ENCODE measurements around the gene SETX.

Gene SETX

DNA sequence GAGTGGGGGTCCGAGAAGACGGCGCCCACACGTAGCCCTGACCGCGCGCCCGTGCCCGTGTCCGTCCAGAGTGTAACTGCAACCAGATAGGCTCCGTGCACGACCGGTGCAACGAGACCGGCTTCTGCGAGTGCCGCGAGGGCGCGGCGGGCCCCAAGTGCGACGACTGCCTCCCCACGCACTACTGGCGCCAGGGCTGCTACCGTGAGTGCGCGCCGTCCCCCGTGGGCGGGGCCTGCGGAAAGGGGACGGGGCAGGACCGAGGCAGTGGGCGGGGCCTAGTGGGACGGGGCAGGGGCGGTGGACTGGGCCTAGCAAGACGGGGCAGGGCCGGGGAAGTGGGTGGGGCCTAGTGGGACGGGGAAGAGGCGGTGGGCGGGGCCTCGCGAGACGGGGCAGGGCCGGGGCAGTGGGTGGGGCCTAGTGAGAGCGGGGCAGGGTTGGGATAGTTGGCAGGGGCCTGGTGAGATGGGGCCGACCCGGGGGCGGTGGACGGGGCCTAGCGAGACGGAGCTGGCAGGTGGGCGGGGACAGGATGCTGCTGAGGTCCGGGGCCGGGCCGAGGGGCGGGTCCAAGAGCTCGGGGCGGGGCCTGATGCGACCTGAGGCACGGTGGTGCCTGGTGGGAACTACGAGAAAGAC is 113.8 kb downstream of the SETX start:
- Mint-ChIP-seq H3K4me1 (peaks cover 38% of the 10 kb centered on the region), H3K4me3 (peak overlapping the region; percentile 97 to 98), H3K27ac (peak overlapping the region; percentile 72 to 81), H3K27me3 (peaks cover 50% of the 10 kb centered on the region), H3K9me3 (no peaks in the 10 kb centered on the region)
- ATAC-seq, result peak; percentile 93
- DNase-seq, result peak; percentile 99

DNA sequence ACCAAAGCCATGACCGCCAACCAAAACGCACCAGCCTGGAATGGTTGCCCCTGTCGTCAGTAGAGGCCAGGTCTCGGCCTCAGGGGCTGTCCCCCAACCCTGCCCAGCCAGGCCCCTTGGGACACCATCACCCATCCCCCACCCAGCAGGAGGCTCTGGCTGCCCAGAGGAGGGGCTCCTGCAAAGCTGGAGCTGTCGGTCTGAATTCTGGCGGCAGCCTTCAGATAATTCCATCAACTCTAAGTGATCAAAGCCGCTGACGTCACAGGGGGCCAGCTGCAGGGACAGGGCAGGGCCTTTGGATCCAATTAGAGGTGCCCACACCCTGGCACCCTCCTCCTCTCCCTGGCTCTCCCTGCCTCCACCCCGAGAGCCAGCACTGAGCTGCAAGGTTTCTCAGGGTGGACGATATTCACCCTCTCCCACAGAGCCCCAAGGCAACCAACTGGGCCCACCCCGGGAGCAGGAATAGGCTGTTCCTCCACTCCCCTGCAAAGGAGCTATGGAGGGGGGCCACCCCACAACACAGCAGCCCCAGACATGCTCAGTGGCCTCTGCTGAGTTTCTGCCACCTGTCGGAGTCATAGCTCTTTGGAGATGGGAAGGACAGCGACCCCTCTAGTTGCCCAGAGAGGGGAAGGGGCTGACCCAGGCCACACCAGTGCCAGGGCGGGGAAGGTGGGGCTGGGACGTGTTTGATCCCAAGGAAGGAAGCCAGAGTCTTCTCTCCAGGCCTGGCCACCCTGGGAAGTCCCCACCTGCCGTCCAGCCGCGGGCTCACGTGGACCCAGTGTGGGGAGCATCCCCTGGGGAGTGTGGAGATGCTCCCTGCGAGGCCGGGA is 114.6 kb downstream of the SETX start:
- H3K4me1 Mint-ChIP-seq, result peaks cover 43% of the 10 kb centered on the region
- DNase-seq (no peak), ATAC-seq (no peak)
- no peaks in the 10 kb centered on the region for H3K9me3 Mint-ChIP-seq
- no peak overlapping the region for H3K27ac Mint-ChIP-seq
- H3K27me3 Mint-ChIP-seq, result peaks cover 43% of the 10 kb centered on the region
- peak overlapping the region; percentile 46 to 57 for H3K4me3 Mint-ChIP-seq

DNA sequence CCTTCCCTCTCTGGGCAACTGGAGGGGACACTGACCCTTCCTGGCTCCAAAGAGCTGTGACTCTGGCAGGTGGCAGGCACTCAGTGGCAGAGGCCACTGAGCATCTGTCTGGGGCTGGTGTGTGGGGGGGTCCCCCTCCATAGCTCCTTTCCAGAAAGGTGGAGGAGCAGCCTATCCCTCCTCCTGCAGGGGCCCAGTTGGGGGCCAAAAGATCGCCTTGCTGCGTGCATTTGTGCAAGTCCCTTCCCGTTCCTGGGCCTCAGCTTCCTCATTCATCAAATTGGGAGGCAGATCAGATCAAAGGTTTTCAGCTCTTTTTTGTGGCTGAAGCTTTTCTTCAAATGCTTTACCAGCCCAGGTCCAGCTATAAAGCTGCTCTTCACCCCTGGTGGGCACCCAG is 115.3 kb downstream of the SETX start:
- no peak overlapping the region for H3K4me3 Mint-ChIP-seq
- H3K27me3 Mint-ChIP-seq, result peaks cover 37% of the 10 kb centered on the region
- H3K4me1 Mint-ChIP-seq, result peaks cover 43% of the 10 kb centered on the region

DNA sequence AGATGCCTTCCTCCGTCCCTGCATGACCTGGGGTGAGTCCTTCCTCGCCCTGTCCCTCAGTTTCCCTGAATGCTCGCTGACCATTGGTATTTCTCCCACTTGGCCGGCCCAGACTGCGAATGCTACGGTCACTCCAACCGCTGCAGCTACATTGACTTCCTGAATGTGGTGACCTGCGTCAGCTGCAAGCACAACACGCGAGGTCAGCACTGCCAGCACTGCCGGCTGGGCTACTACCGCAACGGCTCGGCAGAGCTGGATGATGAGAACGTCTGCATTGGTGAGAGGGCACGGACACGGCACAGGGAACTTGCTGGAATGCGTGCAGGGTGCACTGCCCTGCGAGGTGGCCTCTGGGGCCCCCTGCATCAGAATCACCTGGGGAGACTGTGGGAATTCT is 115.8 kb downstream of the SETX start:
- no peak overlapping the region for H3K27ac Mint-ChIP-seq
- DNase-seq (no peak), ATAC-seq (no peak)
- no peaks in the 10 kb centered on the region for H3K9me3 Mint-ChIP-seq
- H3K4me1 Mint-ChIP-seq, result peaks cover 43% of the 10 kb centered on the region
- H3K27me3 Mint-ChIP-seq, result peaks cover 32% of the 10 kb centered on the region
- H3K4me3 Mint-ChIP-seq, result no peak overlapping the region

More for the DNA sequence above, 115.3 kb downstream of the SETX start:
- ATAC-seq (no peak), DNase-seq (no peak)
- Mint-ChIP-seq H3K9me3 (no peaks in the 10 kb centered on the region), H3K27ac (no peak overlapping the region)

DNA sequence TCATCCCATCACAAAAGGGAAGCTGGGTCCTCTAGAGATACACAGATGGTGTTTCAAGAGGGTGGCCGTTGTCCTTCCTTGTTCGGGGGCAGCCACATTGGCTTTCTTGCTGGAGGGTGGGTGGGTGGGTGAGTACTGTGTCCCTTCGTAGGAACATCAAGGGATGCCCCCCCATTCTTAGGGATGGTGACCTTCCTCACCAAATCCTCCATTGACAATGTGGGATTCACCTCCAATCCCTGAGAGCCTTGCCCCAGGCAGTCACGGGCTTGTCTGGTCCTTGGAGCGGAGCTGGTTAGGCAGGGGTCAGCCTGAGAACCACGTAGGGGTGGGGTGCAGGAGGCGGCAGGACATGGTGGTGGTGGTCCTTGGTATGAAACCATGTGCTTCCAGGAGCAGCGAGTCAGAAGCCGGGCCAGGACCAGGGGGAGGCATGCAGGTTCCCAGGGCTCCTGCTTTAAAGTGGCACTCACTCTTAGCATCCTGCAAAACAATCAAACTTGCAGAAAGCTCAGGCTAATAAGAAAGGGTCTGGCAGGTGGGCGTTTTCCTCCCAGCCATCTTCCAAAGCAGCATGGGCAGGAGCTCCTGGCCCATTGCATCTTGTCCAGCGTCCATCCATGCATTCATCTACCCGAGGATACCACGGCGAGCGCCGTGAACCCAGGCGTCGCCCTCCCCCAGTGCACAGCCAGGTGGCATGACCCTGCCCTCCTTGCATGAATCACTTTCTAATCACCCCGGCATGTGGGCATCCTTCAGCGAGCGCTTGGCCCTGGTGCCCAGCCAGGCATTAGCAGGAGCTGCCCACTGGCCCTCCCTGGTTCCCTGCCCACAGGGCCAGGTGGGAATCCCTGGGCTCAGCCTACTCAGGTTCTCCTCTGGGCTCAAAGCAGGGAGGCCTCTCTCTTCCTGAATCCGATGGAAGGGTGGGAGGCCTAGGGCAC is 116.5 kb downstream of the SETX start:
- Mint-ChIP-seq H3K27me3 (peaks cover 26% of the 10 kb centered on the region), H3K4me3 (no peak overlapping the region), H3K4me1 (peaks cover 43% of the 10 kb centered on the region), H3K9me3 (no peaks in the 10 kb centered on the region), H3K27ac (no peak overlapping the region)
- ATAC-seq (no peak), DNase-seq (no peak)

DNA sequence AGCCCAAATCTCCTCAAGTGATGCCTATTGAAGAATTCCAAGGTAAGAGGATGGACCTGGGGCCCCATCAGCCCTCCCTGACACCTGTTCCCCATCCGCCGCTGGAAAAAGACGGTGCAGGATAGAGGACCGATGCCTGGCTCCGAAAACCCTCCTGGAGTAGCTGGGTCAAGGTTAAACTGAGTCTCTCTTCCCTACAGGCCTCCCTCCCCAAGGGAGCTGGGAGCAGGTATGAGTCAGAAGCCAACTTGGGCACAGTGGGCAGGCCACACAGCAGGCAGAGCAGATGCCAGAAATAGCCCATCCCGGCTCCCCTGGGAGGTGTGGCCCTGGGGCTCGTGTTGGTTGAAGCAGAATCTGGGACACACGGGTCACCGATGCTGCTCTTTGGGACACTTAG is 117.3 kb downstream of the SETX start:
- H3K4me1 Mint-ChIP-seq, result peaks cover 39% of the 10 kb centered on the region
- no peak for DNase-seq
- peaks cover 23% of the 10 kb centered on the region for H3K27me3 Mint-ChIP-seq
- no peaks in the 10 kb centered on the region for H3K9me3 Mint-ChIP-seq
- no peak overlapping the region for H3K27ac Mint-ChIP-seq
- no peak overlapping the region for H3K4me3 Mint-ChIP-seq
- no peak for ATAC-seq

DNA sequence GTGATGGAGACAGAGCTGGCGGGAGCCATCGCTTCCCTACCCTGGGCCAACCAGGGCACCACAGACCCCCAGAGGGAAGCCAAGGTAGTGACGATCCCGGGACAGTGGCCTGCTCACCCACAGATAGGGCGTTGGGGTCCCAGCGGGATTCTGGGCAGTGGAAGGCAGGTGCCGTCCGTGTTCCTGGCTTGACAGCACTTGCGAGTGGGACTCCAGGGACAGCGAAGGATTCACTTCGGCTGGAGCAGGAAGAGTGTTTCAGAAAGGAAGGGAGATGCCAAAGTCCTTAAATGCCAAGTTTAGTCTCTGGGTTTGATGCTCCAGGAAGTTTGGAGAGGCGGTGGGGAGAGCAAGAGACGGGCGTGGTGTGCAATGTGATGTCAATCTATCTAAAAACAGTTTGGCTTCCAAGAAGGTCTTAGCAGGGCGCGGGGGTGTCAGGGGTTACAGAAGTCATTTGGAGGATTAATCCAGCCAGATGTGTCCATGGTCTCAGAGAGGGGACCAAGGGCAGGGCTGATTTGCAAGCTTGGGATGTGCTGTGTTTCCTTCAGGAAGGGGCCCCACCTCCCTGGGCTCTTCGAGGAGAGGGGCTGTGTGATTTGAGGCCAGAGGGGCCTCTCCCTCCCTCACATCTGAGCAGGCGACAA is 118.0 kb downstream of the SETX start:
- H3K27me3 Mint-ChIP-seq, result peaks cover 20% of the 10 kb centered on the region
- no peaks in the 10 kb centered on the region for H3K9me3 Mint-ChIP-seq
- H3K27ac Mint-ChIP-seq, result no peak overlapping the region
- H3K4me1 Mint-ChIP-seq, result peaks cover 34% of the 10 kb centered on the region
- ATAC-seq (no peak), DNase-seq (no peak)
- H3K4me3 Mint-ChIP-seq, result no peak overlapping the region

DNA sequence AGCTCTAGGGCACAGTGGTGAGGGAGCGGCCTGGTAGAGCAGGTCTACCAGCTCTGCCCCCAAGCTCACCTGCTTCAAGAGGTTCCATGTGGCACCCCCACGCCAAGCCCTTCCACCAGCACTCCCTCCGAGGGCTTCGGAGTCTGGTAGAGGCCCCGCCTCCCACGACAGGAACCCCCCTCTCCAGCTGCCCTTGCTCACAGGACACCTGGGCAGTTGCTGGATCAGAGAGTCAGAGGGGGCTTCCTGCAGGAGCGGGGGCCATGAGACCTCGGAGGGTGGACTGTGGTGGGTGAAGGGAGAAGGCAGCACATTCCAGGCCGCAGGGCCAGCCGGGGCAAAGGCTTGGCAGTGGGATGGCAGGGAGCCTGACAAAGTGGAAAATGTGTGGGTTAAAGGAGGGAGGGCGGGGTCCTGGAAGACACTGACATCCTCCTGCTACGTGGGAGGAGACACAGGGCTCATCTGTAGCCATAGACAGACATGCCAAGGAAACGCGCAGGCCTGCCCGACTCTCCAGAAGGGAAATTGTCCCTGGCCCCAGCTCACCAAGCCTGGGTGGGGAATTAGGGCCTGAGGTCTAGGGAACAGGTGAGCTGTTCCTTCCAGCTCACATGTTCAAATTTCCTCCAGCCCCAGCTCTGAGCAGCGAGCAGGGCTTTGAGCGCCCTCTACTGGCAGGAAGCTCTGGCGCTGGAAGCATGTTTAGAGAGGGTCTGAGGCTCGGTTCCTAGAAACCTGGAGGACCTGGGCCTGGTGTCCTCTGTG is 118.7 kb downstream of the SETX start:
- peaks cover 29% of the 10 kb centered on the region for H3K4me1 Mint-ChIP-seq
- peaks cover 20% of the 10 kb centered on the region for H3K27me3 Mint-ChIP-seq
- no peaks in the 10 kb centered on the region for H3K9me3 Mint-ChIP-seq
- ATAC-seq (no peak), DNase-seq (peak; percentile 77 to 78)
- peak overlapping the region in 1 of 2 donors; percentile 76 for H3K27ac Mint-ChIP-seq
- no peak overlapping the region for H3K4me3 Mint-ChIP-seq

DNA sequence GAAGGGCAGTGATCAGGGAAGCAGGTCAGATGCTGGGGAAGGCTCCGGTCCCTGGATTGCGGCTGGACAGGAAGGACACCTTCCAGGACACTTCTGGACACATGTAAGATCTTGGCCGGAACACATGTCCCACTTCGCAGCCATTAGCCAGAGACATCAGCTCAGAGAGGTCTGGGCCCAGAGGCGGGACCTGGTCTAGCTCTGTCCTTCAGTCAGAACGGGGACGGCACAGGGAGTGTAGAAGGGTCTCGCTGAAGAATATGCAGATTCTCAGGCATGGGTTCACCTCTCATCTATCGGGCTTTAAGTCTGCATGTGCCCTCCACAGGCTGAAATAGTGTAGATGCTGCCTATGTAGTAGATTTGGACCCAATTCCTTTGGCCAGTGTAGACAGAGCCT is 119.7 kb downstream of the SETX start:
- Mint-ChIP-seq H3K27ac (no peak overlapping the region), H3K4me1 (peaks cover 21% of the 10 kb centered on the region), H3K27me3 (peaks cover 17% of the 10 kb centered on the region), H3K9me3 (no peaks in the 10 kb centered on the region), H3K4me3 (no peak overlapping the region)
- ATAC-seq (no peak), DNase-seq (no peak)

DNA sequence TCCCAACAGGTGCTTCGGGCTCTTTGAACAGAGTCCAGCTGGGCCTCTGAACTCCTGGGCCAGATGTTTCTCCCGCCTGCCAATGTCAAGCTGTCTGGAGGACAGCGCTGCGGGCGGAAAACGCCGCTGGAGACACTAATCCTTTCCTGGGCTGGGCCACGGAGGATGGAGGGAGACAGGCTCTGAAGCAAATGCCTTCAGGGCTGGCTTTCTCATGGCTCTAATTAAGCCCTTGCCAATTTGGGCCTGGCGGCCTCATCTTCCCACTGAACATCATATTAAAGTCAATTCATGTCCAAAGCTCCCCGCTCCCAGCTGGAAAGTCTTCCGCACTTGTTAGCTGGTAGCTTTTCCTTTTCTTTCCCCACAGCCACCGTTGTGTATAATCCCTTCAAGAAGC is 120.3 kb downstream of the SETX start:
- DNase-seq (no peak), ATAC-seq (no peak)
- peaks cover 15% of the 10 kb centered on the region for H3K4me1 Mint-ChIP-seq
- no peak overlapping the region for H3K4me3 Mint-ChIP-seq
- H3K27ac Mint-ChIP-seq, result no peak overlapping the region
- H3K9me3 Mint-ChIP-seq, result no peaks in the 10 kb centered on the region
- H3K27me3 Mint-ChIP-seq, result peaks cover 12% of the 10 kb centered on the region

DNA sequence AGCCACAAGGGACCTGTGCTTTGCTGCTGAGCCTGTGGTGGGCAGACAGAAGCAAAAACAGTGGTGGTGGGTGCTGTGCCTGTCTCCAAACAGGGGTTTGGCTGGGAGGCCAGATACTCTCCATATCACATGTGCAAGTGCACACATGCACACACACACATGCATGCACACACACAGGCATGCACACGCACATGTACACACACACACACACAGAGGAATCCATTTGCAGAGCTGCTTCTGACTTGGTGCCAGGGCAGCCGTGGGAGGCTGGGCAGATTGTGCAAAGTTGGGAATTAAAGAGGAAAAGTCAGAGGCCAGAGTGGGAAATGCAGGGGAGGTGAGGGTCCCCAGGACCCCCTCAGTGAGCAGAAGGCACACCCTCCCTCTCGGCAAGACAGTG is 121.6 kb downstream of the SETX start:
- DNase-seq (no peak), ATAC-seq (no peak)
- Mint-ChIP-seq H3K27me3 (peaks cover 12% of the 10 kb centered on the region), H3K9me3 (no peaks in the 10 kb centered on the region), H3K4me3 (no peak overlapping the region), H3K4me1 (peaks cover 21% of the 10 kb centered on the region), H3K27ac (no peak overlapping the region)

DNA sequence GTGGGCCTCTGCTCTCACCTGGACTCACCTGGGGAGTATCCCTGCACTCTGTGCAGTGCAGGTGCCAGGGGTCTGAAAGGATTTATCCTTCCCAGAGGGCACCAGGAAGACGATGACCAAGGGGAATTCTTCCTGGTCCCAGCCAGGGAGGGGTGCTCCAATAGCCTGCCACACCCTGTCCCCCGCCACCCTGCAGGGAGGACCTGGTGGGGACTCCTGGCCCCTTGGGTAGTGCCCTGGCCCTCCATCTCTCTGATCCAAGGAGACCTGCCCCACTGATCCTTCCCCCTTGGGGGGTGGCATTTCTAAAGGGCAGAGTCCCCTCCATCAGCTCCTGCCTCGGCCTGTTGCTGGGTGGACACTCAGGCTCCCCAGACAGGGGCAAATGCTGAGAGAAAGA is 122.3 kb downstream of the SETX start:
- ATAC-seq (no peak), DNase-seq (no peak)
- Mint-ChIP-seq H3K4me3 (no peak overlapping the region), H3K27me3 (peaks cover 12% of the 10 kb centered on the region), H3K27ac (no peak overlapping the region), H3K9me3 (no peaks in the 10 kb centered on the region), H3K4me1 (peaks cover 27% of the 10 kb centered on the region)

DNA sequence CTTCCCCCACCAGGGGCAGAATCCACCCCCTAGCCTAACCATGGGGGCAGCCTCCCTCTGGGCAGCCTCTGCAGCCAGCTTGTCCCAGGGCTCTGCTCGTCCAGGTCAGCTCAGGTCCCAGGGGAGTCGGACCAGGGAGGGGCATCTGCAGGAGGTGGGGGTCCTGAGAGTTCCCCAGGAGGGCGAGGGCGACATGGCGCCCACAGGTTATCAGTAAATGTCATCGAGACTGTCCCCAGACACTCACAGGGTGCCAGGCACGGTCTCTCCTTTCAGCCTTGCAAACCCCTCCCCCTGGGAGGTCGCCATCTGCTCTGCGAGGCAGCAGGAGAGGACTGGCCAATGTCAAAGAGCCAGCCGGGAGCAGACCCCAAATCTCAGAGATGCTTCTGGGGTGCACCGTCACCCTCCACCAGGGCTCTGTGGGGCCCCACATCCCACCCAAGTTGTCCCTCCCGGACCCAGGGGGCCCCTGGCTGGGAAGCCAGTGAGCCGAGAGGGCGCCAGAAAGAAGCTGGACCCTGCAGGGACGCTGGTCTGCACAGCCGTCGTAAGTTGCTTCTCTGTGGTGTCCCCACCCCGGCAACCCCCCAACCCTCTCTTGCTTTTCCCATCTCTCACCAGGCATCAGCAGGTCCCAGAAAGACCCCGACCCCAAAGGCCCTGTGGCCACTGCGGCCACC is 123.6 kb downstream of the SETX start:
- Mint-ChIP-seq H3K9me3 (no peaks in the 10 kb centered on the region), H3K4me1 (peaks cover 19% of the 10 kb centered on the region), H3K27me3 (peaks cover 7% of the 10 kb centered on the region), H3K4me3 (no peak overlapping the region), H3K27ac (no peak overlapping the region)
- no peak for ATAC-seq
- no peak for DNase-seq

DNA sequence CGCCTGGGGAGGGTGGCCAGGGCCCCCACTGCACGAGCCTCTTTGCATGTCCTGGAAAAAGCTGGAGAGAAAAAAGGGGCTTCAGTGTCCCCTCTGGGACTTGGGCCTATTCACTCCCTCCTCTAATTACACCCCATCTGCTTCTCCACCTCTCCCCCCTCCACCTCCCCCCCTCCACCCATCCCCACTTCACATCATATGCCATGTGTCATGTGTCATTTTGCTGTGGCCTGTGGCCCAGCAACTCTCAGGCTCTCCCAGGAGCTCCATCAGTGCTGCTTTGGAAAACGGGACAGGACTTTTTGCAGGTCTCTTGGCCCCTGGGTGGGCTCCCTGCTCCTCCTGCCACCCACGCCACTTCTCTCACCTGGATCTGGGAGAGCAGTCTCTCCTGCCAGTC is 124.2 kb downstream of the SETX start:
- H3K4me1 Mint-ChIP-seq, result peaks cover 13% of the 10 kb centered on the region

More for the DNA sequence above, 124.2 kb downstream of the SETX start:
- Mint-ChIP-seq H3K9me3 (no peaks in the 10 kb centered on the region), H3K27me3 (peaks cover 7% of the 10 kb centered on the region), H3K4me3 (no peak overlapping the region), H3K27ac (no peak overlapping the region)
- ATAC-seq (no peak), DNase-seq (no peak)
